ENCODE data around the gene SLC39A12.

- TF ChIP-seq ESRRA (IDR thresholded peaks at IDR 0.05; ENCODE audit: low read length), result no peak
- no peak for TF ChIP-seq YY1 (IDR thresholded peaks at IDR 0.05; ENCODE audit: low read depth, low read length)
- TF ChIP-seq USF2 (IDR thresholded peaks at IDR 0.05; ENCODE audit: borderline replicate concordance, low read depth, low read length), result no peak
- no peak for TF ChIP-seq CTCF (IDR thresholded peaks at IDR 0.05 in 2 of 3, conservative IDR thresholded peaks at IDR 0.05 in 1 of 3; ENCODE audit: control insufficient read depth in 2 of 3, extremely low read depth in 1 of 3, insufficient read depth in 1 of 3, low read depth in 3 of 3, low read length in 3 of 3)
- no peak for TF ChIP-seq TAF1 (IDR thresholded peaks at IDR 0.05; ENCODE audit: borderline replicate concordance, low read depth, low read length)
Measured at GRCh38 chr10:17984563-17984962, 32.8 kb downstream of the SLC39A12 start.
